ENCODE measurements around the gene ARL14EPL. TPM values are rescaled to one million over a fixed set of nuclear protein-coding genes. Genes with fewer than 3 reads are reported as not detected.
"Not testable (repeated sequence)": the region's sequence is repeated elsewhere in the genome, so short reads cannot be mapped to it uniquely, and the experiment has no call there.

Gene ARL14EPL
- total RNA-seq, 4 donors from 2014 or later: not detected

DNA sequence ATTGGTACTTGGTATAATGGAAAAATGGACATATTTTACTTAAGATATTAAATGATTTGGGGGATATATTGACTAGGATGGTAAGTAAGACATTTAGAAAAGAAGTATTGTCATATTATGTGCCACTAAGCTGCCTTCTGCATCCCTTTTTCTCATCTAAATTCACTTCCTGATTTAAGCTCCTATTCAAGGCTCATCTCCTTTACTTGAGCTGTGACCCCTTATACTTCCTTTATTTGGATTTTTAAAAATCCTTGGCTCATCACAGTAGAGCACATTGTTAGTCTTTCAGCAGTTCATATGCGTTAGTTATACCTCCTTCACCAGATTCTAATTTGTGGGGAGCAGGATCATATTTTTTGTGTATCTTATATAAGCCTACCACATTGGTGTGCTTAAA is 59.1 kb downstream of the ARL14EPL start:
- no peaks in the 10 kb centered on the region for H3K27me3 ChIP-seq
- 0 to 39% methylated on average over 1 of the region's 1 CpG for WGBS, 2 donors (ENCODE audit: low coverage in 1 of 2)
- TF ChIP-seq POLR2AphosphoS5 (IDR thresholded peaks at IDR 0.05) (no peak), EP300 (IDR thresholded peaks at IDR 0.05; ENCODE audit: low read depth) (no peak), POLR2A (IDR thresholded peaks at IDR 0.05) (no peak)
- TF ChIP-seq, protein P1, sequence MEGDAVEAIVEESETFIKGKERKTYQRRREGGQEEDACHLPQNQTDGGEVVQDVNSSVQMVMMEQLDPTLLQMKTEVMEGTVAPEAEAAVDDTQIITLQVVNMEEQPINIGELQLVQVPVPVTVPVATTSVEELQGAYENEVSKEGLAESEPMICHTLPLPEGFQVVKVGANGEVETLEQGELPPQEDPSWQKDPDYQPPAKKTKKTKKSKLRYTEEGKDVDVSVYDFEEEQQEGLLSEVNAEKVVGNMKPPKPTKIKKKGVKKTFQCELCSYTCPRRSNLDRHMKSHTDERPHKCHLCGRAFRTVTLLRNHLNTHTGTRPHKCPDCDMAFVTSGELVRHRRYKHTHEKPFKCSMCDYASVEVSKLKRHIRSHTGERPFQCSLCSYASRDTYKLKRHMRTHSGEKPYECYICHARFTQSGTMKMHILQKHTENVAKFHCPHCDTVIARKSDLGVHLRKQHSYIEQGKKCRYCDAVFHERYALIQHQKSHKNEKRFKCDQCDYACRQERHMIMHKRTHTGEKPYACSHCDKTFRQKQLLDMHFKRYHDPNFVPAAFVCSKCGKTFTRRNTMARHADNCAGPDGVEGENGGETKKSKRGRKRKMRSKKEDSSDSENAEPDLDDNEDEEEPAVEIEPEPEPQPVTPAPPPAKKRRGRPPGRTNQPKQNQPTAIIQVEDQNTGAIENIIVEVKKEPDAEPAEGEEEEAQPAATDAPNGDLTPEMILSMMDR (IDR thresholded peaks at IDR 0.05): no peak
- intact Hi-C loops (cut with DNase I; ENCODE audit: low total_unique reads): no loop called here
- H3K9me3 ChIP-seq: no peaks in the 10 kb centered on the region
- in situ Hi-C loops (cut with MboI; ENCODE audit: low pct_ligation_motif_present in 1 of 4, low pct_unique_long_range_greater_than_20kb in 1 of 4, low sequenced_read_pairs in 3 of 4): no loop called here
- no peak for DNase-seq
- H3K27ac ChIP-seq: no peak overlapping the region
- no peak overlapping the region for H3K4me3 ChIP-seq
- H3K4me1 ChIP-seq: no peaks in the 10 kb centered on the region
- H3K36me3 ChIP-seq: peaks cover 0 to 31% (median 9%) of the 10 kb centered on the region in 4 donors

DNA sequence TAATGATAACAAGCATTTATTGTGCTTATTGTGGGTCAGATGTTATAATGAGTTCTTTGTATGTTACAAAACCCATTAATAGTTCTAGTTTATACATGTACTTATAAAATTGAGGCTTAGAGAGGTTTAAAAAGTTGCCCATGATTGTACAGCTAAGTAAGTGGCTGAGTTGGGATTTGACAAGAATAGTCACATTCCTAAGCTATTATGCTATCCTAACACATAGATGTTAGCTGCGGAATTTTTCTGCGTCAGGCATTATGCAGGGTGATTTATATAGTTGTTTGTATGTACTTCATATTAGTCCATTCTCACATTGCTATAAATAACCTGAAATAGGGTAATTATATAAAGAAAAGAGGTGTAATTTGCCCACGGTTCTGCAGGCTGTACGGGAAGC is 65.0 kb downstream of the ARL14EPL start:
- Histone ChIP-seq H3K4me1 (no peaks in the 10 kb centered on the region), H3K27ac (no peak overlapping the region), H3K4me3 (no peak overlapping the region), H3K9me3 (no peaks in the 10 kb centered on the region), H3K36me3 (peaks cover 0 to 37% (median 15%) of the 10 kb centered on the region in 4 donors), H3K27me3 (no peaks in the 10 kb centered on the region)
- DNase-seq: no peak
- WGBS, 2 donors (ENCODE audit: low coverage in 1 of 2): 94 to 96% methylated on average over 4 of the region's 4 CpGs
- in situ Hi-C loops (cut with MboI; ENCODE audit: low pct_ligation_motif_present in 1 of 4, low pct_unique_long_range_greater_than_20kb in 1 of 4, low sequenced_read_pairs in 3 of 4) (no loop called here), intact Hi-C loops (cut with DNase I; ENCODE audit: low total_unique reads) (no loop called here)
- TF ChIP-seq POLR2A (IDR thresholded peaks at IDR 0.05) (no peak), POLR2AphosphoS5 (IDR thresholded peaks at IDR 0.05) (no peak), EP300 (IDR thresholded peaks at IDR 0.05; ENCODE audit: low read depth) (no peak)
- TF ChIP-seq, protein P1 (IDR thresholded peaks at IDR 0.05): no peak

DNA sequence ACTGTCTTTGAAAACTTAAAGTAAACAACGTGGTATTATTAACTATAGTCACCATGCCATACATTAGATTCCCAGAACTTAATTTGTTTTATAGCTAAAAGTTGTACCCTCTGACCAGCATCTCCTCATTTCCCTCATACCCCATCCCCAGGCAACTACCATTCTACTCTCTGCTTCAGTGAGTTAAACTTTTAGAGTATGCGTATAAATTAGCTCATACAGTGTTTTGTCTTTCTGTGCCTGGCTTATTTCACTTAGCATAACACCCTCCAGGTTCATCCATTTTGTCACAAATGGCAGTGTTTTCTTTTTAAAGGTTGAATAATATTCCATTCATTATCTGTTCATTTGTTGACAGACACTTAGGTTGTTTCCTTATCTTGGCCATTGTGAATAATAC is 66.7 kb downstream of the ARL14EPL start:
- H3K36me3 ChIP-seq: peaks cover 0 to 20% (median 7%) of the 10 kb centered on the region in 4 donors
- in situ Hi-C loops (cut with MboI; ENCODE audit: low pct_ligation_motif_present in 1 of 4, low pct_unique_long_range_greater_than_20kb in 1 of 4, low sequenced_read_pairs in 3 of 4) (no loop called here), intact Hi-C loops (cut with DNase I; ENCODE audit: low total_unique reads) (no loop called here)
- no peaks in the 10 kb centered on the region for H3K27me3 ChIP-seq
- no peak overlapping the region for H3K27ac ChIP-seq
- no peak for DNase-seq
- WGBS, 2 donors (ENCODE audit: low coverage in 1 of 2): 93 to 94% methylated on average over 2 of the region's 2 CpGs
- no peak for TF ChIP-seq EP300 (IDR thresholded peaks at IDR 0.05; ENCODE audit: low read depth)
- no peak for TF ChIP-seq POLR2A (IDR thresholded peaks at IDR 0.05)
- no peak for TF ChIP-seq POLR2AphosphoS5 (IDR thresholded peaks at IDR 0.05)
- TF ChIP-seq, protein P1 (IDR thresholded peaks at IDR 0.05): no peak
- no peaks in the 10 kb centered on the region for H3K4me1 ChIP-seq
- H3K4me3 ChIP-seq: no peak overlapping the region
- H3K9me3 ChIP-seq: no peaks in the 10 kb centered on the region

DNA sequence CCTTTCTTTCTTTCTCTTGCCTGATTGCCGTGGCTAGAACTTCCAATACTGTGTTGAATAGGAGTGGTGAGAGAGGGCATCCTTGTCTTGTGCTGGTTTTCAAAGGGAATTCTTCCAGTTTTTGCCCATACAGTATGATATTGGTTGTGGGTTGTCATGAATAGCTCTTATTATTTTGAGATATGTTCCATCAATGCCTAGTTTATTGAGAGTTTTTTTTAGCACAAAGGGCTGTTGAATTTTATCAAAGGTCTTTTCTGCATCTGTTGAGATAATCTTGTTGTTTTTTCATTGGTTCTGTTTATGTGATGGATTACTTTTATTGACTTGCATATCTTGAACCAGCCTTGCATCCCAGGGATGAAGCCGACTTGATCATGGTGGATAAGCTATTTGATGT is 72.7 kb downstream of the ARL14EPL start:
- H3K4me1 ChIP-seq; H3K9me3 ChIP-seq; H3K4me3 ChIP-seq; intact Hi-C loops (cut with DNase I; ENCODE audit: low total_unique reads); H3K27me3 ChIP-seq; DNase-seq; in situ Hi-C loops (cut with MboI; ENCODE audit: low pct_ligation_motif_present in 1 of 4, low pct_unique_long_range_greater_than_20kb in 1 of 4, low sequenced_read_pairs in 3 of 4); H3K27ac ChIP-seq; H3K36me3 ChIP-seq: not testable (repeated sequence)
- 98 to 100% methylated on average over 1 to 2 of the region's 2 CpGs for WGBS, 2 donors (ENCODE audit: low coverage in 1 of 2)

Other genes starting within 250 kb of the ARL14EPL start
- 10 to 100 TPM in 1 of 4 donors, 1 to 10 TPM in 1, under 1 TPM in 1, not detected in 1; 0.40 to 10.4 (median 4.4) TPM for gene CDO1, start 215.8 kb upstream of the ARL14EPL start, total RNA-seq
- gene ATG12, start 190.9 kb upstream of the ARL14EPL start, total RNA-seq: 10 to 100 TPM; 18.7 to 51.3 (median 31.4) TPM
- 100 to 1,000 TPM in 1 of 4 donors, 10 to 100 TPM in 3; 54.2 to 258 (median 65.7) TPM for gene AP3S1, start 190.5 kb upstream of the ARL14EPL start, total RNA-seq
- gene LVRN, start 70.0 kb upstream of the ARL14EPL start, total RNA-seq: 1 to 10 TPM in 2 of 4 donors, not detected in 2; 1.4 to 7.6 TPM
- 10 to 100 TPM; 24.3 to 83.8 (median 34.4) TPM for gene COMMD10, start 52.6 kb downstream of the ARL14EPL start, total RNA-seq

Data from transverse colon (tissue), 4 donors.